HCT116 (cell line): ENCODE data around the gene HOMER1. TPM values are rescaled to one million over a fixed set of nuclear protein-coding genes. Genes with fewer than 3 reads are reported as not detected.

Source experiments
- ATAC-seq: fragments of 200-7000 bp; cut with Tn5 transposase; 2 replicates; pipeline ENCODE4 v1.9.1; 2020; ENCODE audit warnings: mild to moderate bottlenecking, moderate library complexity
- BruUV-seq: library from RNA; stranded (reverse); fragments of 400-500 nt; replicated peaks from 2 replicates; lab custom pipeline; 2021; lab: Mats Ljungman, UMichigan
- CTCF ChIA-PET: fragments of 300-600 bp; sonication (Branson Sonifier 250); formaldehyde crosslinking; loops from one replicate; lab custom pipeline; 2021; ENCODE audit warnings: antibody characterized with exemption; lab: Charles Lee
- POLR2A ChIA-PET: fragments of 300-600, 350-600 bp; sonication (Branson Sonifier 250); formaldehyde crosslinking; loops from one replicate; lab custom pipeline; 2021; ENCODE audit warnings: antibody characterized with exemption; lab: Charles Lee
- RAD21 ChIA-PET, 2 experiments: fragments of 300-600 bp; sonication (Branson Sonifier 250); formaldehyde crosslinking; loops; one replicate each; lab custom pipeline; 2023; ENCODE audit warnings: low total read pairs in 2 of 2; ENCODE audit not compliant: uncharacterized antibody in 2 of 2, unreplicated experiment in 2 of 2, low non-redundant PET in 1 of 2; lab: Charles Lee
- DNase-seq: peaks from one replicate; pipeline ENCODE4 v3.0.0-alpha.2; 2010; ENCODE audit warnings: low read depth, low spot score
- H2AFZ ChIP-seq: fragments of 200-600 bp; shearing (Covaris generic), sonication (generic); 2 replicates; pipeline ENCODE4 v1.6.1; 2017; ENCODE audit warnings: low read depth, mixed run types, mixed read lengths, antibody characterized with exemption, low read length; ENCODE audit not compliant: poor library complexity, severe bottlenecking
- H3K27ac ChIP-seq: 2 replicates; pipeline ENCODE4 v1.5.1; 2012; ENCODE audit warnings: low read depth, low read length
- H3K27me3 ChIP-seq: fragments of 200-600 bp; sonication (generic); 2 replicates; pipeline ENCODE4 v1.6.1; 2016; ENCODE audit warnings: mixed run types, low read length, mixed read lengths; ENCODE audit not compliant: insufficient read depth
- H3K36me3 ChIP-seq, 2 experiments: fragments of 200-500 bp in 1 of 2; fragments of 200-600 bp in 1 of 2; sonication (Bioruptor generic) in 1 of 2; sonication (generic) in 1 of 2; 2 replicates each; pipeline versions ENCODE4 v1.5.1 to v1.6.1; 2014 to 2016; ENCODE audit warnings: low read length in 2 of 2, inconsistent platforms in 1 of 2, mixed read lengths in 1 of 2, mixed run types in 1 of 2; ENCODE audit not compliant: insufficient read depth in 2 of 2, control insufficient read depth in 1 of 2
- H3K4me1 ChIP-seq, 2 experiments: fragments of 200-600 bp in 1 of 2; sonication (generic) in 1 of 2; 2 replicates each; pipeline versions ENCODE4 v1.5.1 to v1.6.1; 2012 to 2017; ENCODE audit warnings: low read length in 2 of 2, inconsistent platforms in 1 of 2, mild to moderate bottlenecking in 1 of 2, mixed read lengths in 1 of 2, mixed run types in 1 of 2, moderate library complexity in 1 of 2; ENCODE audit not compliant: insufficient read depth in 2 of 2, control insufficient read depth in 1 of 2
- H3K4me2 ChIP-seq: fragments of 200-600 bp; sonication (generic); 2 replicates; pipeline ENCODE4 v1.6.1; 2017; ENCODE audit warnings: mixed run types, low read length, mixed read lengths
- H3K4me3 ChIP-seq, 2 experiments: fragments of 200-600 bp in 1 of 2; sonication (generic) in 1 of 2; replicated peaks in 1 of 2; 2 replicates each; pipeline ENCODE4 v1.5.1; 2011 to 2016; ENCODE audit warnings: low read length in 2 of 2, control low read depth in 1 of 2, low read depth in 1 of 2, mild to moderate bottlenecking in 1 of 2, mixed read lengths in 1 of 2, mixed run types in 1 of 2
- H3K79me2 ChIP-seq: fragments of 200-600 bp; sonication (generic); 2 replicates; pipeline ENCODE4 v1.6.1; 2017; ENCODE audit warnings: mild to moderate bottlenecking, mixed run types, low read length, moderate library complexity, mixed read lengths; ENCODE audit not compliant: insufficient read depth
- H3K9ac ChIP-seq: fragments of 200-600 bp; sonication (generic); 2 replicates; pipeline ENCODE4 v1.6.1; 2016; ENCODE audit warnings: low read length, mixed read lengths
- H3K9me2 ChIP-seq: fragments of 200-600 bp; sonication (generic), shearing (Covaris generic); 2 replicates; pipeline ENCODE4 v1.6.1; 2017; ENCODE audit warnings: mixed run types, mild to moderate bottlenecking, moderate library complexity; ENCODE audit not compliant: insufficient read depth
- H3K9me3 ChIP-seq, 2 experiments: fragments of 200-500 bp in 1 of 2; fragments of 200-600 bp in 1 of 2; sonication (Bioruptor generic) in 1 of 2; sonication (generic) in 1 of 2; 2 replicates each; pipeline ENCODE4 v1.6.1; 2014 to 2017; ENCODE audit warnings: low read length in 2 of 2, mixed read lengths in 2 of 2, inconsistent platforms in 1 of 2, low read depth in 1 of 2, mild to moderate bottlenecking in 1 of 2, mixed run types in 1 of 2, moderate library complexity in 1 of 2; ENCODE audit not compliant: control insufficient read depth in 1 of 2, insufficient read depth in 1 of 2
- H4K20me1 ChIP-seq: fragments of 200-600 bp; sonication (generic), shearing (Covaris generic); 2 replicates; pipeline ENCODE4 v1.6.1; 2017; ENCODE audit warnings: mixed run types, mild to moderate bottlenecking, moderate library complexity; ENCODE audit not compliant: insufficient read depth
- CEBPB ChIP-seq: IDR thresholded peaks from 2 replicates; pipeline ENCODE4 v1.6.1; 2012; ENCODE audit warnings: low read depth
- EGR1 ChIP-seq: IDR thresholded peaks from 2 replicates; pipeline ENCODE4 v1.6.1; 2012; ENCODE audit warnings: low read depth
- FOSL1 ChIP-seq: IDR thresholded peaks from 2 replicates; pipeline ENCODE4 v1.6.1; 2012; ENCODE audit warnings: low read depth
- POLR2AphosphoS5 ChIP-seq: IDR thresholded peaks from 2 replicates; pipeline ENCODE4 v1.6.1; 2011; ENCODE audit warnings: mild to moderate bottlenecking, low read depth, low read length, moderate library complexity
- RAD21 ChIP-seq: IDR thresholded peaks from 2 replicates; pipeline ENCODE4 v1.6.1; 2012; ENCODE audit warnings: low read depth, mild to moderate bottlenecking
- TCF7L2 ChIP-seq: IDR thresholded peaks from 2 replicates; pipeline ENCODE4 v1.7.0; 2011; ENCODE audit warnings: borderline replicate concordance, inconsistent platforms; ENCODE audit not compliant: insufficient read depth, insufficient read length; ENCODE audit errors: extremely low read depth
- ZFX ChIP-seq: fragments of 450-650 bp; IDR thresholded peaks from 2 replicates; pipeline ENCODE4 v1.6.1; 2017
- ZNF274 ChIP-seq: fragments of 200-500 bp; sonication (Bioruptor generic); IDR thresholded peaks from 2 replicates; pipeline ENCODE4 v1.6.1; 2014; ENCODE audit warnings: mild to moderate bottlenecking, low read depth, low read length, inconsistent platforms
- intact Hi-C: fragments of 100-400 bp; cut with micrococcal nuclease; formaldehyde crosslinking; loops from 2 replicates; pipeline ENCODE4 v1.10.0; 2022
- total RNA-seq: library from RNA; stranded (reverse); gene quantifications from one replicate; pipeline ENCODE4 v1.2.1, GENCODE V29; 2021; ENCODE audit not compliant: unreplicated experiment
- TF ChIP-seq, protein P1 (sequence below): IDR thresholded peaks from 2 replicates; pipeline ENCODE4 v1.6.1; 2011; ENCODE audit warnings: mild to moderate bottlenecking, low read length, moderate library complexity; ENCODE audit not compliant: insufficient replicate concordance; ENCODE audit errors: extremely low read depth
- TF ChIP-seq, protein P2 (sequence below): IDR thresholded peaks from 2 replicates; pipeline ENCODE4 v1.6.1; 2012; ENCODE audit warnings: low read depth
- TF ChIP-seq, protein P3 (sequence below): IDR thresholded peaks from 2 replicates; pipeline ENCODE4 v1.6.1; 2012

Gene HOMER1
- total RNA-seq, 1 experiment from 2014 or later = 21.4 TPM

DNA sequence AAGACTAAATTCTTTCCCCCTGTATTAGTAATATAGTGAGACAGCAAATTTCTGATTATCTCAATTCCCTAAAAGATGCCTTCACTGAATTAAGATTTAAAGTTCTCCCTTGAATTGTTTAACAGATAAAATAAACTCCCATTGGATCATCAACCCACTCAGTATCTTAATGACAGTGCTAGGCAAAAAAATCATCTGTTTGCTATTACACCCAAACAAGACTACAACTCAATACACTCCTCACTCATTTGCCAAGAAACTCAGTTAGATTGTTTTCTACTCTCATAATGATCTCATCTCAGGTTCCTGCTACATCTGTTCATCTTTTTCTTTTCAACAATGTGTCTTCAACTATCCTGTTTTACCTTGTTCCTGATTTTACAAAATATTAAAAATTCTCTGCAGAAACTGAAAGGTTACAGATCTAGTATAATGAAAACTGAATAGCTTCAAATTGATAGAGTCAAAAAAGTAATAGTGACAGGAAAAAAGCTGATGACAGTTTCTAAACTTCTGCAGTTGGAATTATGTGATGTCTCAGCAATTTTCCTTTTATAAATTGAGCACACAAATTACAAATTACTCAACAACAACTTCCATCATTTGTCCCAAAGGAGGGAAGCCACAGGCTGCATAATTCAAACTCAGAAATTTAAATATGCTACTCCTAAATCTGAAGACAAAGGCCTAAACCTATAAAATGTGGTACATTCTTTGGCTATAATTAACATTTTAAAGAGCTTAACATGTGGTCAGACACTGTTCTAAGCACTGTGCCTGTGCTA, 39.4 kb downstream of the HOMER1 start:
- Histone ChIP-seq H3K79me2 (peaks cover 35% of the 10 kb centered on the region), H3K4me1 (no peaks in the 10 kb centered on the region), H3K27ac (no peak overlapping the region), H2AFZ (no peak overlapping the region), H3K4me2 (no peak overlapping the region), H3K27me3 (no peaks in the 10 kb centered on the region), H3K36me3 (no peaks in the 10 kb centered on the region), H4K20me1 (no peaks in the 10 kb centered on the region), H3K9me2 (no peaks in the 10 kb centered on the region)
- no peak for ATAC-seq
- BruUV-seq = no TSS peak
- POLR2A ChIA-PET = no interaction called here
- CTCF ChIA-PET = no interaction called here
- no peak for TF ChIP-seq TCF7L2
- TF ChIP-seq, protein P1, sequence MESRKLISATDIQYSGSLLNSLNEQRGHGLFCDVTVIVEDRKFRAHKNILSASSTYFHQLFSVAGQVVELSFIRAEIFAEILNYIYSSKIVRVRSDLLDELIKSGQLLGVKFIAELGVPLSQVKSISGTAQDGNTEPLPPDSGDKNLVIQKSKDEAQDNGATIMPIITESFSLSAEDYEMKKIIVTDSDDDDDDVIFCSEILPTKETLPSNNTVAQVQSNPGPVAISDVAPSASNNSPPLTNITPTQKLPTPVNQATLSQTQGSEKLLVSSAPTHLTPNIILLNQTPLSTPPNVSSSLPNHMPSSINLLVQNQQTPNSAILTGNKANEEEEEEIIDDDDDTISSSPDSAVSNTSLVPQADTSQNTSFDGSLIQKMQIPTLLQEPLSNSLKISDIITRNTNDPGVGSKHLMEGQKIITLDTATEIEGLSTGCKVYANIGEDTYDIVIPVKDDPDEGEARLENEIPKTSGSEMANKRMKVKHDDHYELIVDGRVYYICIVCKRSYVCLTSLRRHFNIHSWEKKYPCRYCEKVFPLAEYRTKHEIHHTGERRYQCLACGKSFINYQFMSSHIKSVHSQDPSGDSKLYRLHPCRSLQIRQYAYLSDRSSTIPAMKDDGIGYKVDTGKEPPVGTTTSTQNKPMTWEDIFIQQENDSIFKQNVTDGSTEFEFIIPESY = no peak
- no peak for TF ChIP-seq RAD21
- no peak for TF ChIP-seq FOSL1
- TF ChIP-seq ZNF274 = no peak
- TF ChIP-seq, protein P2, sequence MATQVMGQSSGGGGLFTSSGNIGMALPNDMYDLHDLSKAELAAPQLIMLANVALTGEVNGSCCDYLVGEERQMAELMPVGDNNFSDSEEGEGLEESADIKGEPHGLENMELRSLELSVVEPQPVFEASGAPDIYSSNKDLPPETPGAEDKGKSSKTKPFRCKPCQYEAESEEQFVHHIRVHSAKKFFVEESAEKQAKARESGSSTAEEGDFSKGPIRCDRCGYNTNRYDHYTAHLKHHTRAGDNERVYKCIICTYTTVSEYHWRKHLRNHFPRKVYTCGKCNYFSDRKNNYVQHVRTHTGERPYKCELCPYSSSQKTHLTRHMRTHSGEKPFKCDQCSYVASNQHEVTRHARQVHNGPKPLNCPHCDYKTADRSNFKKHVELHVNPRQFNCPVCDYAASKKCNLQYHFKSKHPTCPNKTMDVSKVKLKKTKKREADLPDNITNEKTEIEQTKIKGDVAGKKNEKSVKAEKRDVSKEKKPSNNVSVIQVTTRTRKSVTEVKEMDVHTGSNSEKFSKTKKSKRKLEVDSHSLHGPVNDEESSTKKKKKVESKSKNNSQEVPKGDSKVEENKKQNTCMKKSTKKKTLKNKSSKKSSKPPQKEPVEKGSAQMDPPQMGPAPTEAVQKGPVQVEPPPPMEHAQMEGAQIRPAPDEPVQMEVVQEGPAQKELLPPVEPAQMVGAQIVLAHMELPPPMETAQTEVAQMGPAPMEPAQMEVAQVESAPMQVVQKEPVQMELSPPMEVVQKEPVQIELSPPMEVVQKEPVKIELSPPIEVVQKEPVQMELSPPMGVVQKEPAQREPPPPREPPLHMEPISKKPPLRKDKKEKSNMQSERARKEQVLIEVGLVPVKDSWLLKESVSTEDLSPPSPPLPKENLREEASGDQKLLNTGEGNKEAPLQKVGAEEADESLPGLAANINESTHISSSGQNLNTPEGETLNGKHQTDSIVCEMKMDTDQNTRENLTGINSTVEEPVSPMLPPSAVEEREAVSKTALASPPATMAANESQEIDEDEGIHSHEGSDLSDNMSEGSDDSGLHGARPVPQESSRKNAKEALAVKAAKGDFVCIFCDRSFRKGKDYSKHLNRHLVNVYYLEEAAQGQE = no peak
- TF ChIP-seq, protein P3, sequence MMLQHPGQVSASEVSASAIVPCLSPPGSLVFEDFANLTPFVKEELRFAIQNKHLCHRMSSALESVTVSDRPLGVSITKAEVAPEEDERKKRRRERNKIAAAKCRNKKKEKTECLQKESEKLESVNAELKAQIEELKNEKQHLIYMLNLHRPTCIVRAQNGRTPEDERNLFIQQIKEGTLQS = no peak
- TF ChIP-seq CEBPB = no peak
- no peak for TF ChIP-seq ZFX
- TF ChIP-seq EGR1 = no peak
- TF ChIP-seq POLR2AphosphoS5 = no peak
- TF ChIP-seq, all 23 proteins: peak for 0
- Histone ChIP-seq H3K9ac (no peak overlapping the region), H3K4me3 (no peak overlapping the region), H3K9me3 (no peaks in the 10 kb centered on the region)
- RAD21 ChIA-PET = no interaction called here
- DNase-seq = no peak
- intact Hi-C loops = no loop called here
